Measurements from ENCODE around the gene ERICH2.
A peak's percentile ranks its signal among the peaks of the same experiment; 100 is the strongest.
"Not testable (repeated sequence)": the region's sequence is repeated elsewhere in the genome, so short reads cannot be mapped to it uniquely, and the experiment has no call there.

ERICH2 gene

GRCh38 chr2:170770008-170770605, at the start of gene ERICH2:
Gene ERICH2 (plus strand): TSS chr2:170770378. CDS start chr2:170770682, 304 bp downstream.
- DNase-seq, result peak; percentile 19 to 24

- DNase-seq, result no peak
Measured at GRCh38 chr2:170721678-170722077, 48.5 kb upstream of the ERICH2 start.

- no peak for DNase-seq
Measured at GRCh38 chr2:170722301-170722700, 47.9 kb upstream of the ERICH2 start.

GRCh38 chr2:170723446-170723958, 46.7 kb upstream of the ERICH2 start:
- no peak for DNase-seq

GRCh38 chr2:170733798-170734600, 36.2 kb upstream of the ERICH2 start:
- DNase-seq, result no peak

- DNase-seq, result not testable (repeated sequence)
Measured at GRCh38 chr2:170734601-170735000, 35.6 kb upstream of the ERICH2 start.

GRCh38 chr2:170736628-170737027, 33.5 kb upstream of the ERICH2 start:
- DNase-seq, result no peak

- DNase-seq, result no peak
Measured at GRCh38 chr2:170737406-170737805, 32.8 kb upstream of the ERICH2 start.

- DNase-seq, result no peak
Measured at GRCh38 chr2:170737821-170738220, 32.4 kb upstream of the ERICH2 start.

- no peak for DNase-seq
Measured at GRCh38 chr2:170739048-170739447, 31.1 kb upstream of the ERICH2 start.

GRCh38 chr2:170739507-170740046, 30.6 kb upstream of the ERICH2 start:
- DNase-seq, result no peak

GRCh38 chr2:170740660-170741059, 29.5 kb upstream of the ERICH2 start:
- no peak for DNase-seq

- no peak for DNase-seq
Measured at GRCh38 chr2:170742000-170742399, 28.2 kb upstream of the ERICH2 start.

- DNase-seq, result no peak
Measured at GRCh38 chr2:170742896-170743529, 27.2 kb upstream of the ERICH2 start.

- DNase-seq, result no peak
Measured at GRCh38 chr2:170743530-170744239, 26.5 kb upstream of the ERICH2 start.

GRCh38 chr2:170744248-170745002, 25.8 kb upstream of the ERICH2 start:
- DNase-seq, result no peak

- DNase-seq, result no peak
Measured at GRCh38 chr2:170745305-170745704, 24.9 kb upstream of the ERICH2 start.

- no peak for DNase-seq
Measured at GRCh38 chr2:170747921-170748320, 22.3 kb upstream of the ERICH2 start.

GRCh38 chr2:170751555-170751954, 18.6 kb upstream of the ERICH2 start:
- DNase-seq, result not testable (repeated sequence)

GRCh38 chr2:170761572-170761971, 8.6 kb upstream of the ERICH2 start:
- DNase-seq, result no peak

GRCh38 chr2:170762760-170763159, 7.4 kb upstream of the ERICH2 start:
- no peak for DNase-seq

- no peak for DNase-seq
Measured at GRCh38 chr2:170763232-170763631, 6.9 kb upstream of the ERICH2 start.

Data from stimulated activated CD4-positive, alpha-beta T cell treated with anti-CD3 and anti-CD28 coated beads, Interleukin-4, amount 100 ng/mL, for 4 hours (primary cell).